HepG2 (cell line): ENCODE data around the gene TMEM129. TPM values are rescaled to one million over a fixed set of nuclear protein-coding genes. Genes with fewer than 3 reads are reported as not detected.

Experiments
- AGO2 ChIP-seq: fragments of 200-400 bp; formaldehyde crosslinking; optimal IDR thresholded peaks from 2 replicates; pipeline ENCODE3; 2017; ENCODE audit warnings: mild to moderate bottlenecking, low read depth, low read length, moderate library complexity
- CBX2 ChIP-seq, 2 experiments: fragments of 200-600 bp in 1 of 2; sonication (generic); formaldehyde crosslinking in 1 of 2; IDR thresholded peaks; 2 replicates each; pipeline versions ENCODE4 v1.7.0 to v1.8.1; 2018 to 2022; ENCODE audit warnings: low read depth in 2 of 2, low read length in 1 of 2, mild to moderate bottlenecking in 1 of 2, missing genetic modification reagents in 1 of 2
- FOXP4 ChIP-seq: sonication (generic); formaldehyde crosslinking; IDR thresholded peaks from 2 replicates; pipeline ENCODE4 v1.4.0; 2020; ENCODE audit warnings: missing genetic modification reagents
- IRF9 ChIP-seq: sonication (generic); formaldehyde crosslinking; IDR thresholded peaks from 2 replicates; pipeline ENCODE4 v1.8.0; 2022; ENCODE audit warnings: missing genetic modification reagents, mild to moderate bottlenecking, borderline replicate concordance
- RBM22 ChIP-seq: fragments of 200-400 bp; formaldehyde crosslinking; optimal IDR thresholded peaks from 2 replicates; pipeline ENCODE3; 2017; ENCODE audit warnings: mild to moderate bottlenecking, low read length, moderate library complexity
- ZBTB21 ChIP-seq: sonication (generic); formaldehyde crosslinking; IDR thresholded peaks from 2 replicates; pipeline ENCODE4 v1.4.0; 2020; ENCODE audit warnings: missing genetic modification reagents
- ZFP36L2 ChIP-seq: sonication (generic); formaldehyde crosslinking; IDR thresholded peaks from 2 replicates; pipeline ENCODE4 v1.4.0; 2020; ENCODE audit warnings: missing genetic modification reagents
- ZNF253 ChIP-seq: sonication (generic); formaldehyde crosslinking; IDR thresholded peaks from 2 replicates; pipeline ENCODE4 v1.8.0; 2022; ENCODE audit warnings: mild to moderate bottlenecking, missing genetic modification reagents, borderline replicate concordance
- ZNF407 ChIP-seq: sonication (generic); formaldehyde crosslinking; IDR thresholded peaks from one replicate; pipeline ENCODE4 v1.5.1; 2020; ENCODE audit warnings: mild to moderate bottlenecking, missing genetic modification reagents; ENCODE audit errors: not compliant biosample characterization
- ZNF609 ChIP-seq: sonication (generic); formaldehyde crosslinking; IDR thresholded peaks from 2 replicates; pipeline ENCODE4 v1.4.0; 2020; ENCODE audit warnings: mild to moderate bottlenecking, missing genetic modification reagents, borderline replicate concordance
- ZNF782 ChIP-seq: sonication (generic); formaldehyde crosslinking; IDR thresholded peaks from 2 replicates; pipeline ENCODE4 v1.4.0; 2020; ENCODE audit warnings: missing genetic modification reagents, mild to moderate bottlenecking, borderline replicate concordance
- polyA plus RNA-seq, 8 experiments: library from polyadenylated mRNA; depleted of rRNA in 3 of 8; stranded (reverse) in 7 of 8; unstranded in 1 of 8; fragments of >200 nt; fragmentation: Illumina TruSeq in 4 of 8; extraction: Trizol in 4 of 8; gene quantifications; 2 replicates each; pipeline versions ENCODE4 v1.2.1 to v1.2.3, GENCODE V29; 2011 to 2016; ENCODE audit warnings: low read depth in 4 of 8, missing spikeins in 1 of 8, mixed read lengths in 1 of 8; ENCODE audit not compliant: insufficient read depth in 1 of 8
- total RNA-seq, 5 experiments: library from RNA; depleted of rRNA; stranded (reverse); fragments of >200 nt; fragmentation: Illumina TruSeq; extraction: Trizol; gene quantifications; 2 replicates each; pipeline ENCODE4 v1.2.3, GENCODE V29; 2016; ENCODE audit warnings: low read depth in 1 of 5

Gene TMEM129
- total and polyA plus RNA-seq, 2 of the 13 experiments (the other 11 are each of a cell fraction or from before 2014, with no cell fraction given) = 19.0 to 25.8 TPM

- TF ChIP-seq ZNF609 (no peak), RBM22 (no peak), AGO2 (peak; percentile 92), ZBTB21 (CRISPR knock-in tag) (no peak), ZNF782 (CRISPR knock-in tag) (no peak), FOXP4 (CRISPR knock-in tag) (peak; percentile 65), CBX2 (IDR thresholded peaks at IDR 0.05; ENCODE audit: low read depth, low read length) (no peak), CBX2 (CRISPR knock-in tag; IDR thresholded peaks at IDR 0.05; ENCODE audit: low read depth) (no peak), IRF9 (CRISPR knock-in tag) (no peak; the same call in 1 of the 2 replicates), ZNF253 (CRISPR knock-in tag) (no peak), ZNF407 (CRISPR knock-in tag) (peak; percentile 37), ZFP36L2 (CRISPR knock-in tag) (no peak)
Observed at GRCh38 chr4:1768367-1769034, 47.4 kb upstream of the TMEM129 start (continued).
